Left renal pelvis (tissue), 4 donors: ENCODE measurements around the gene EFHB. TPM values are rescaled to one million over a fixed set of nuclear protein-coding genes. Genes with fewer than 3 reads are reported as not detected.
"Not testable (repeated sequence)": the region's sequence is repeated elsewhere in the genome, so short reads cannot be mapped to it uniquely, and the experiment has no call there.

Experiments
- DNase-seq, 4 donors: peaks; one replicate each; pipeline ENCODE4 v3.0.0-alpha.2; 2013; ENCODE audit warnings: low read depth in 4 of 4, low spot score in 3 of 4
- polyA plus RNA-seq, 4 donors: library from polyadenylated mRNA; unstranded; fragments of 120-200 nt; gene quantifications; one replicate each; pipeline ENCODE4 v1.2.1, GENCODE V29; 2013; ENCODE audit not compliant: insufficient read length in 4 of 4

The EFHB gene
- 1 to 10 TPM in 3 of 4 donors, under 1 TPM in 1; 0.42 to 7.1 (median 3.2) TPM for polyA plus RNA-seq

DNA sequence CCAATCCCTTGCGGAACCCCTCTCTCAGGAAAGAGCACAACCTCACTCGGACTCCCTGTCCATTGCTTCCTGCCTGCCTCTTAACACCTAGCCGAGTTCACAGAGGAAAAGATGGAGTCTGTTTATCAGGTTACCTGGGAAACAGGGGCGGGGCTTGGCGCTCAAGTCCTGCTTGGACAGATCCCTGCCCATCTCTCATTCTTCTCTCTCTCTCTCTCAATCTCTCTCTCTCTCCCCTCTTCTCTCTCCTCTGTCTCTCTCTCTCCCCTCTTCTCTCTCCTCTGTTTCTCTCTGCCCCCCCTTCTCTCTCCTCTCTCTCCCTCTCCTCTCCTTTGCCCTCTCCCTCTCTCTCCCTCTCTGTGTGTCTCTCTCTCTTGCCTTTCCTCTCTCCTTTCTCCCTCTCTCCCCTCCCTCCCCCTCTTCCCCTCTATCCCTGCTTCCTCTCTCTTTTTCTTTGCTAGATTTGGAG, at the start of gene EFHB:
Gene EFHB, minus strand, starts transcription at position 120 of the 469 bp plus-strand sequence. CDS start 199 bp downstream, outside the sequence.
- DNase-seq: peak in 1 of 4 donors; percentile 7

GRCh38 chr3:19972054-19972453, 38.0 kb upstream of the EFHB start:
- no peak for DNase-seq

DNA sequence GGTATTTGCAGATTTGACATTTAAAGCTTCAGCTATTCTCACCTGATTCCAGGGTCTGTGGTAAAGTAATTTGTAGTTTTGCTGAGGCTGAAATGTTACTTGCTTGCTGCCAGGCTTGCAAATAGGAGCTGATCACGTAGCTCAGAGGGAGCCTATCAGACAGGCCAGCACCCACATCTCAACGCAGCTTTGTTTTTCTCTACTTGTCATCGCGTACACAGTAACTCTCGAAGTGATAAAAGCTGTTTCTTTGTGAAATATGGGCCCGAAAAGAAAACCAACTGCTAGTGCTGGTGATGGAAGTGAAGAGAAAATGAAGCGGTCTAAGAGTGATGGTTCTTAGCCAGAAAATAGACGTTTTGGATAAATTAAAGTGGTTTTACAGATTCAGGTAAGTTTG, 36.3 kb upstream of the EFHB start:
- DNase-seq: no peak

DNA sequence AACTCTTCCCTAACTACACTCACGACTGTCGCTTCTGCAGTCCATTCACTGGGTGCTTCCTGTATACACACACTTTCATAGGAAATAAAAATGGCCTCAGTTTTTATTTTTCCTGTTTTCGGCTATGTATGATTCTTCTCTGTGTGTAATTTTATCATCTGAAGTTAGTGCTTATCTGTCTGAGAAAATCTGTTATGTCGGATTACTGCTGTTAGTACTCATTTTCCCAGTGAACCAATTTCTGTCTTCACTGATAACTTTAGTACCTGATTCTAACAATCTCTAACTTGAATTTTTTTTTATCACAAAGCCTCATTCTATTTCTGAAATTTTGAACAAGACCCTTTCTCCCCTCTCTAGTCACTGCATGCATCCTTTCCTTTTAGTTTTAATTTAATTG, 33.8 kb upstream of the EFHB start:
- DNase-seq: no peak

- DNase-seq: no peak
Observed at GRCh38 chr3:19967208-19967607, 33.2 kb upstream of the EFHB start.

DNA sequence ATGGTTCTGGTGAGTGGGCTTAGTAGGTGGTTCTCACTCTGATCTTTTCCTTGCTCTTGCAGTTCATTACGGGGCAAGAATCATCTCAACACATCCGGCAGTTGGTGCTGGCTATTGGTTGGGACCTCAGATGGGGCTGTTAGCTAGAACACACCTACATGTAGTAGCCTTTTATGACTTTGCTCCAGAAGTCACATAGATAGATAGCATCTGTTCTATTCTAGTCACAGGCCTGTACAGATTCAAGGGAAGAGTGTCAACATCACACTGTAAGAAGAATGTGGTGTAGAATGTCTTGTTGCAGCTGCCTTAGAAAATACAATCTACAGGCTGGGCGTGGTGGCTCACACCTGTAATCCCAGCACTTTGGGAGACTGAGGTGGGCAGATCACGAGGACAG, 27.9 kb upstream of the EFHB start:
- no peak for DNase-seq

GRCh38 chr3:19960696-19961095, 26.7 kb upstream of the EFHB start:
- DNase-seq: no peak

- DNase-seq: no peak
Observed at GRCh38 chr3:19959505-19959904, 25.5 kb upstream of the EFHB start.

DNA sequence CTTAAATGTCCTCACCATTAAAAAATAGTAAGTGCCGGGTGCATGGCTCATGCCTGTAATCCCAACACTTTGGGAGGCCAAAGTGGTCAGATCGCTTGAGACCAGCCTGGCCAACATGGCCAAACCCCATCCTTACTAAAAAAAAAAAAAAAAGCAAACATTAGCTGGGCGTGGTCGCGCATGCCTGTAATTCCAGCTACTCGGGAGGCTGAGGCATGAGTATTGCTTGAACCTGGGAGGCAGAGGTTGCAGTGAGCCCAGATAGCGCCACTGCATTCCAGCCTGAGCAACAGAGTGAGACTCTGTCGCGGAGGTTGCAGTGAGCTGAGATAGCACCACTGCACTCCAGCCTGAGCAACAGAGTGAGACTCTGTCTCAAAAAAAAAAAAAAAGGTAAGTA, 23.3 kb upstream of the EFHB start:
- DNase-seq: not testable (repeated sequence)

- DNase-seq: no peak
Observed at GRCh38 chr3:19954676-19955075, 20.7 kb upstream of the EFHB start.

DNA sequence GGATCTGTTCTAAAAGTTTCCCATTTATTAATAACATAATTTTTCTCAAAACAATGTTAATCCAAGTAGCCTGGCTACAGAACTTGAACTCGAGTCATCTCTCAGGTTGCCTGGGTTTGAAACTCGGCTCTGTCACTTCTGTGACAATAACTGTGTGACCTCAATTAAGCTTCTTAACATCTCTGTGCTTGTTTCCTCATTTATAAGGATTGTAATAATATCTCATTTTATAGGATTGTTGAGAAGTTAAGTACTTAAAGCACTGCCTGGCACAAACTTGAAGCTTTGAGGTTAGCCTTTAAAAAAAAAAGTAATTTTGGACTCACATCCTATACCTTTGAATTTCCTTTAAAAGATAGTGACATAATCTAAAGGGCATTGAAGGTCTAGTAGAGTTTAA, 16.3 kb upstream of the EFHB start:
- DNase-seq: no peak

GRCh38 chr3:19948226-19948591, 14.2 kb upstream of the EFHB start:
- no peak for DNase-seq

- peak; percentile 29 to 59 (median 46) for DNase-seq
Observed at GRCh38 chr3:19947549-19948225, 13.7 kb upstream of the EFHB start.

GRCh38 chr3:19946832-19947548, 13.0 kb upstream of the EFHB start, which contains the start of gene RAB5A:
Gene RAB5A, plus strand, starts transcription at chr3:19947097. Its CDS starts 3,802 bp downstream, at chr3:19950899.
- DNase-seq: peak; percentile 94 to 96 (median 94)

DNA sequence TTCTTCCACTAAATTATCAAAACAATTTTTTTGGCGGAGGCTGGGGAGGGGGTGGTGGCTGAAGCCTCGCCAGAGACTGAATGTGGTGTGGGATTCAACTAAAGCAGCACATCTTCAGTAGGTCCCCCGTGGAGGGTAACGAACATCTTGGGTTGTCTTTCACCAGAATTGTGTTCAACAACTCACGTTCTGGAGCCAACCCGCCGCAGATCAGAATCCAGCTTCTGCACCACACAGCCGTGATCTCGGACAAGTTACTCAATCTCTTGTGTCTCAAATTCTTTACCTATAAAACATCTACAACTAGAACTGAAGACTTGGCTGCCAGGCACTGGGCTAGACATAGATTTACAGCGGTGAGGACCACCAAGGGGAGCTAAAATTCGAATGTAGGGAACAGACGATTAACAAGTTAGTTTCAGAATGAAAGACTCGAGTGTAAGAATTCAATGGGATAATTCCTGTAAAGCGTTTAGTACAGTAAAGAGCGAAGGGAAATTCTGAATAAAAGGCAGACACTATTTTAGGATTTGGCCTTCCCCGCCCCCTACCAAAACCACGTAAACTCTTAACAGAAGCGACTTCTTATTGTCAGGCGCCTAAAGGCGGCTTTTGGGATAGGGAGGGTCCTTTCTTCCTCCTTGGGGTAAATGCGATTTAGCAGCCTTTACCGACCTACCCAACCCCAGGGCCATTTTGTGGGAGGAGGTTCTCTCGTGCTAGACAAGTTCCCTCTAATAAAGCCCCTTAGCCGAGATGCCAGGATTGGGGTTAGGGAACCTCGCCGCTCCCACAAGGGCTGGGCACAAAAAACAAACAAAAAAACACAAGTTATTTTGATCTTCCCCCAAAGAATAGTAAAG, 12.2 kb upstream of the EFHB start:
- DNase-seq: no peak

GRCh38 chr3:19945534-19945933, 11.5 kb upstream of the EFHB start:
- DNase-seq: no peak

- no peak for DNase-seq
Observed at GRCh38 chr3:19940643-19941042, 6.6 kb upstream of the EFHB start.

DNA sequence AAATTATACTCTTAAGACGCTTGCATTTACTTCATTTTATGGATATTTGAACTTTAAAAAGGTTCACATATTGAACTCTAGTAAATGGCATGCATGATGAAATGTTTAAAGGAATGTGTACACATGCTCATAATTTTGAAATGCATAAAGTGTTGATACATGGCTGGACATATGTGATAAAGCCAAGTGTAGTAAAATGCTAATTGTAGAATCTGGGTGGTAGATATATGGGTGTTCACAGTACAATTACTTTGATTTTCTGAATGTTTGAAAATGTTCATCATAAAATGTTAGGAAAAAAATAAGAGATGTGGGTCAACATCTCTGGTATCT, 4.2 kb upstream of the EFHB start:
- no peak for DNase-seq

DNA sequence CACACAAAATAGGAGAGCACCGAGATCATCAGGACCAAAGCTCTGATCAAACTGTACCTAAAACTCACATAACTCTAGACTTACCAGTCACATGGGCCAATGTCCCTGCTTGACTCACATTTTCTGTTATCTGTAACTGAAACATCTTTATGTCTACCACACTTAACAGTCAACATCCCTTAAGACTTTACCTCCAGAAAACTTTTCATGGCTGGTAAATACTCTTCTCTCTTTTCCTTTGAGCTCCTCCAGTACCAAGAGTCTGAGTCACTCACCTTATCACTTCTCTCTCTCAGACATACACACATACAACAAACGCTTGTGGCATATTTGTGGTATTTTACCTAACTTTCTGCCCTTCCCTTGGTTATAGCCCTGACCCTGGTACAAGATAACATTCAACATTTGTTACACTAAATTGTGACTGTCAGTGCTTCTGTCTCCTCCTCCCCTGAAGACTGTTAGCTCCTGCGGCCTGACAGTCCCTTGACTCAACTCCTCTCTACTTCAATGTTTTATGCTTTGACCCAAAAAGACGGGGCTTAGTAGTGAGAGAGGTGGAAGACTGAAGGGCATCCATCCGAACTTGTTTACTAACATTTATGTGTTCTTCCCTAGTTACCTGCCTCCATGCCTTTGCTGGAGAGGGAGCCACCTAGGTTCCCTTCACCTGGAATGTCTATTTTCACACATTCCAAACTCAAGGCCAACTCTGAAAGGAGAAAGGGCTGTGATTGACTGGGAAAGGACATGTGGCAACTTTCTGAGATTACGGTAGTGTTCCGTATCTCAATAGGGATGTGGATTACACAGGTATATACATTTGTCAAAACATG, 3.7 kb upstream of the EFHB start:
- DNase-seq: no peak

DNA sequence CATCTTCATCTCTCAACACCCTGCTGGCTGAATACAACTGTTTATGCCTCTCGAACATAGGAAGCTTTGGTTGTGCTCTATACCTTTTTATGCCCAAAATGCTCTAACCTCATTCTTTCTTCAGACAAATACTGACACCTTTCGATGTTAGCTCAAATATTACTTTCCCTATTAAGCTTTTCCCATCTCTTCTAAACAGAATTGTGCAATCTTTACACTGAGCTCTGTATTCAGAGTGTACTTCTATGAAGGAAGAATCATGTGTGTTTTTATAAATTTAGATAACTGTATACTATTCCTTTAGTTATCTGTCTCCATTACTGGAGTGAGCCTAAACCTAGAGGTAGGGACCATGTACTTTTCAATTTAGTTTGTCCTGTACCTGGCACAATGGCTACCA, 1.6 kb downstream of the EFHB start:
- no peak for DNase-seq
